ENCODE results near the gene AGER. TPM values are rescaled to one million over a fixed set of nuclear protein-coding genes. Genes with fewer than 3 reads are reported as not detected.

Gene AGER
- total and polyA plus RNA-seq, 2 of the 4 experiments (the other 2 are of a cell fraction) = 0.18 to 4.2 TPM

DNA sequence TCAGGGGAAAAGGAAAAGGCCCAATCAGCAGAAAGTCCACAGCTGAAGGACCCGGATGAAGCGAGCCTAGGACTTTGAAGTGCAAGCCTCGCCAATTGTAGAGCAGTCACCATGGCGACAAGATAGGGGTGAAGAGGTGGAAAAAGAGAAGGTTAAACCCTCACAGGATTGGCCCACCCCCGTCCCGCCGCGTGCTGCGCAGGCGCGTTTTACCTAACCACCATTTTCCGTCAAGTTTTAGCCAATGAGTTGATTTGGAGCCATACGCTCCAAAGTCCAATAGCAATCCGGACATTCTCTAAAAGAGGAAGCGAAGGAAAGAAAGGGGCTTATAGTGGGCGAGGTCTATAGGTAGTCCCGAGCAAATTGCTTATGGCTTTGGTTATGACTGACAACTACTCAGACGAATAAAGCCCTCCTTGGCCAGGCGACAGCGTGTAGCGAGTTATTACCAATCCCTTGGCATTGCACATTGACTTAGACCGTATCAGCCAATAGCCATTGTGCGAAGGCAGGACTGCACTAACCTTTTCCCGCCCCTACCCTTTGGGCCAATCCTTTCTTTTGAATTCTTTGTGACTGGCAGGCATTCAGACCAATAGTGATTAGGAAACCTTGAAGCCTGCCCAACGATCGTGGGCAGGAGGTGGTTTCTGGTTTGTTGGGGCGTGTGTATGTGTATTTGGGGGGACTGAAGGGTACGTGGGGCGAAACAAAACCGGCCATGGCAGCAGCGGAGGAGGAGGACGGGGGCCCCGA is 6.1 kb downstream of the AGER start, which contains the start of gene RNF5:
Gene RNF5, plus strand, starts transcription at position 618 of the 759 bp plus-strand sequence. Its CDS starts 107 bp downstream, at position 725.
- Histone ChIP-seq H4K5ac (ENCODE audit: low read depth, low read length) (peak within 1 kb of the TSS; percentile 77), H2BK20ac (ENCODE audit: low read depth, low read length) (no peak within 1 kb of the TSS; the same call in none of the 2 replicates), H3K23ac (ENCODE audit: low read depth, low read length) (peak within 1 kb of the TSS; percentile 88), H3K56ac (ENCODE audit: extremely low read depth, insufficient read depth, low read length) (peak within 1 kb of the TSS; percentile 91), H4K20me1 (ENCODE audit: insufficient read depth, low read length) (peaks cover 3% of the 10 kb centered on the region; the same call in 1 of the 2 replicates), H2AK9ac (replicated peaks; ENCODE audit: low read depth, low read length, poor library complexity) (peak within 1 kb of the TSS; percentile 92), H3K18ac (ENCODE audit: low read depth, low read length) (peak within 1 kb of the TSS; percentile 70), H3K4me2 (ENCODE audit: low read depth, low read length) (peak within 1 kb of the TSS; percentile 99), H2AK5ac (ENCODE audit: low read depth, low read length) (peak within 1 kb of the TSS; percentile 94), H3K79me1 (ENCODE audit: low read depth in 1 of 2, low read length in 2 of 2) (peaks cover 29 to 57% of the 10 kb centered on the region in 2 experiments), H2BK120ac (ENCODE audit: low read depth, low read length) (peak within 1 kb of the TSS; percentile 65), H3K4me3 (ENCODE audit: insufficient read depth, low read depth, low read length) (peak within 1 kb of the TSS; percentile 65), H2BK15ac (ENCODE audit: low read depth, low read length) (peak within 1 kb of the TSS; percentile 28; the same call in 2 of the 3 replicates), H3K9me1 (ENCODE audit: insufficient read depth, low read length) (peaks cover 25% of the 10 kb centered on the region), H3K9ac (ENCODE audit: low read depth, low read length) (peak within 1 kb of the TSS; percentile 92), H3K14ac (replicated peaks; ENCODE audit: low read depth, low read length) (peak within 1 kb of the TSS; percentile 95), H4K91ac (ENCODE audit: insufficient read depth, low read depth, low read length) (peak within 1 kb of the TSS; percentile 85), H3K27ac (ENCODE audit: insufficient read depth, low read length) (peak within 1 kb of the TSS; percentile 74), H3K4ac (ENCODE audit: low read depth, low read length) (peak within 1 kb of the TSS; percentile 92), H3K4me1 (ENCODE audit: control insufficient read depth, insufficient read depth, low read length) (peaks cover 5% of the 10 kb centered on the region), H3K27me3 (ENCODE audit: control insufficient read depth, insufficient read depth, low read length) (no peaks in the 10 kb centered on the region), H3K9me3 (ENCODE audit: control insufficient read depth, insufficient read depth, low read length) (no peaks in the 10 kb centered on the region), H2AFZ (replicated peaks; ENCODE audit: low read length, poor library complexity) (peak within 1 kb of the TSS; percentile 85), H4K8ac (ENCODE audit: low read depth in 2 of 2, low read length in 2 of 2) (peak within 1 kb of the TSS; percentile 58 to 89), H3K36me3 (ENCODE audit: control insufficient read depth, insufficient read depth, low read length) (peaks cover 11% of the 10 kb centered on the region; the same call in 1 of the 2 replicates), H2BK5ac (ENCODE audit: low read depth, low read length, poor library complexity, severe bottlenecking) (peak within 1 kb of the TSS; percentile 90)
- ChIA-PET CTCF (interaction anchor here (0.6 to 0.7 kb wide), 2 partner anchors 63 to 609 kb away, joined by 3 read pairs; no protein-coding TSS in a partner anchor), POLR2A (ENCODE audit: unreplicated experiment) (interaction anchor here (0.6 to 1.4 kb wide), 5 partner anchors 10 to 19 kb away, joined by 3 to 6 read pairs (median 4); no protein-coding TSS in a partner anchor)
- in situ Hi-C loops (cut with MboI; ENCODE audit: low sequenced_read_pairs) (loop anchor here (10.0 to 25.0 kb wide), 2 partner anchors 203 to 784 kb away; partner anchors contain the start of genes BRD2, DXO and HLA-DMA), intact Hi-C loops (cut with micrococcal nuclease) (loop anchor here (2.0 to 5.0 kb wide), 2 partner anchors 25 to 61 kb away; no protein-coding TSS in a partner anchor), dilution Hi-C loops (cut with HindIII; ENCODE audit: low sequenced_read_pairs, unreplicated experiment) (no loop called here)
- BruUV-seq (replicated peaks) = no TSS peak
- WGBS, 2 experiments (ENCODE audit: extremely low coverage in 2 of 2, insufficient read length in 1 of 2) = 0% methylated on average over 9 of the region's 33 CpGs; no CpG with 5 or more reads in 1 of the 2 experiments
- peak; percentile 100 for DNase-seq
- peak; percentile 78 for ATAC-seq (ENCODE audit: low read depth)
- TF ChIP-seq CTCF (conservative IDR thresholded peaks at IDR 0.05; ENCODE audit: low read depth, low read length) = no peak
- TF ChIP-seq RAD21 (IDR thresholded peaks at IDR 0.05; ENCODE audit: low read length) = no peak
- peak; percentile 27; the same call in 1 of the 2 replicates for TF ChIP-seq MAZ (IDR thresholded peaks at IDR 0.05; ENCODE audit: borderline replicate concordance, low read depth, low read length)
- peak; percentile 97 for TF ChIP-seq MAFK (IDR thresholded peaks at IDR 0.05; ENCODE audit: low read depth, low read length)
- TF ChIP-seq POLR2A (IDR thresholded peaks at IDR 0.05; ENCODE audit: low read depth, low read length) = peak; percentile 23; the same call in 1 of the 2 replicates
- TF ChIP-seq BHLHE40 (IDR thresholded peaks at IDR 0.05; ENCODE audit: low read depth, low read length) = peak; percentile 39; the same call in 1 of the 2 replicates
- no peak for TF ChIP-seq CHD1 (IDR thresholded peaks at IDR 0.05; ENCODE audit: low read depth, low read length)
- no peak for TF ChIP-seq RCOR1 (IDR thresholded peaks at IDR 0.05; ENCODE audit: insufficient replicate concordance, low read length)
- peak; percentile 71 for TF ChIP-seq CEBPB (IDR thresholded peaks at IDR 0.05; ENCODE audit: low read depth, low read length)
- TF ChIP-seq, protein P1, sequence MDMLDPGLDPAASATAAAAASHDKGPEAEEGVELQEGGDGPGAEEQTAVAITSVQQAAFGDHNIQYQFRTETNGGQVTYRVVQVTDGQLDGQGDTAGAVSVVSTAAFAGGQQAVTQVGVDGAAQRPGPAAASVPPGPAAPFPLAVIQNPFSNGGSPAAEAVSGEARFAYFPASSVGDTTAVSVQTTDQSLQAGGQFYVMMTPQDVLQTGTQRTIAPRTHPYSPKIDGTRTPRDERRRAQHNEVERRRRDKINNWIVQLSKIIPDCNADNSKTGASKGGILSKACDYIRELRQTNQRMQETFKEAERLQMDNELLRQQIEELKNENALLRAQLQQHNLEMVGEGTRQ (IDR thresholded peaks at IDR 0.05; ENCODE audit: low read depth, low read length) = 0 out of 2 replicates have a peak, but pooled peaks have one; percentile 11
- 0 out of 2 replicates have a peak, but pooled peaks have one; percentile 29 for TF ChIP-seq NFE2L2 (IDR thresholded peaks at IDR 0.05; ENCODE audit: low read depth, low read length)
- peak; percentile 35; the same call in 1 of the 2 replicates for TF ChIP-seq MXI1 (IDR thresholded peaks at IDR 0.05; ENCODE audit: borderline replicate concordance, low read depth, low read length)
- no peak for TF ChIP-seq SMC3 (IDR thresholded peaks at IDR 0.05; ENCODE audit: low read depth, low read length)
- no peak for TF ChIP-seq RFX5 (IDR thresholded peaks at IDR 0.05; ENCODE audit: low read depth, low read length)

All from IMR-90 (cell line).